GM23338 (cell line): Measurements from ENCODE around the gene ACTA2.

Experiments used
- EZH2 ChIP-seq: fragments of 200-600 bp; sonication (generic); IDR thresholded peaks from one replicate; pipeline ENCODE4 v1.8.0; 2017; ENCODE audit warnings: antibody characterized with exemption, mild to moderate bottlenecking, low read depth; ENCODE audit not compliant: unreplicated experiment
- EZH2phosphoT487 ChIP-seq: fragments of 200-600 bp; sonication (generic); IDR thresholded peaks from one replicate; pipeline ENCODE4 v1.8.1; 2018; ENCODE audit warnings: antibody characterized with exemption; ENCODE audit not compliant: unreplicated experiment
- NANOG ChIP-seq: IDR thresholded peaks from 2 replicates; pipeline ENCODE4 v1.6.1; 2016; ENCODE audit warnings: antibody characterized with exemption, borderline replicate concordance
- POLR2AphosphoS5 ChIP-seq: IDR thresholded peaks from 2 replicates; pipeline ENCODE4 v1.6.1; 2016; ENCODE audit warnings: antibody characterized with exemption, low read depth
- TF ChIP-seq, protein P1 (sequence below), 2 experiments: fragments of 200-600 bp in 1 of 2; sonication (generic) in 1 of 2; conservative IDR thresholded peaks; 2 replicates each; pipeline versions ENCODE4 v1.5.1 to v1.6.1; 2016 to 2017; ENCODE audit warnings: antibody characterized with exemption in 2 of 2, low read depth in 2 of 2, mild to moderate bottlenecking in 2 of 2, moderate library complexity in 1 of 2
- TF ChIP-seq, protein P2 (sequence below): IDR thresholded peaks from one replicate; pipeline ENCODE4 v1.6.1; 2018; ENCODE audit warnings: antibody characterized with exemption; ENCODE audit not compliant: unreplicated experiment
- TF ChIP-seq, protein P3 (sequence below): fragments of 250-450 bp; sonication (Bioruptor Pico); IDR thresholded peaks from 2 replicates; pipeline ENCODE4 v1.5.0; 2020; ENCODE audit warnings: mild to moderate bottlenecking, moderate library complexity

DNA sequence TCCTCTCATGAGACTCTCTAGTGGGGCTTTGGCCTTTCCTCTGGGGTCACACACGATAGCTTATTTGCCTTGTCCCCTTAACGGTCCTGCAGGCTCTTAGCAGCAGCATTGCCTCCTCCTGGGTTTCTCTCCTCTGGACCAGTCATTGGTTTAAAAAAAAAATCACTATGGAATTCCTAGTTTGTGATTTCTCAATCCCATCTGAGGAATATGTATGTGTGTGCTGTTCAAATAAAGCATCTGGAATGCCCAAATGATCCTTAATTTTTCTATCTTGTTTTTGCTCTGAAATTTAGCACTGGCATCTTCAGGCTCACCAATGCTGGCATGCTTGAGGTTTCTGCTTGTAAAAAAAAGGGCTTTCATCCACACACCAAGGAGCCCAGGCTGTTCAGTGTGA lies 30.5 kb downstream of the ACTA2 start:
- TF ChIP-seq, protein P1, sequence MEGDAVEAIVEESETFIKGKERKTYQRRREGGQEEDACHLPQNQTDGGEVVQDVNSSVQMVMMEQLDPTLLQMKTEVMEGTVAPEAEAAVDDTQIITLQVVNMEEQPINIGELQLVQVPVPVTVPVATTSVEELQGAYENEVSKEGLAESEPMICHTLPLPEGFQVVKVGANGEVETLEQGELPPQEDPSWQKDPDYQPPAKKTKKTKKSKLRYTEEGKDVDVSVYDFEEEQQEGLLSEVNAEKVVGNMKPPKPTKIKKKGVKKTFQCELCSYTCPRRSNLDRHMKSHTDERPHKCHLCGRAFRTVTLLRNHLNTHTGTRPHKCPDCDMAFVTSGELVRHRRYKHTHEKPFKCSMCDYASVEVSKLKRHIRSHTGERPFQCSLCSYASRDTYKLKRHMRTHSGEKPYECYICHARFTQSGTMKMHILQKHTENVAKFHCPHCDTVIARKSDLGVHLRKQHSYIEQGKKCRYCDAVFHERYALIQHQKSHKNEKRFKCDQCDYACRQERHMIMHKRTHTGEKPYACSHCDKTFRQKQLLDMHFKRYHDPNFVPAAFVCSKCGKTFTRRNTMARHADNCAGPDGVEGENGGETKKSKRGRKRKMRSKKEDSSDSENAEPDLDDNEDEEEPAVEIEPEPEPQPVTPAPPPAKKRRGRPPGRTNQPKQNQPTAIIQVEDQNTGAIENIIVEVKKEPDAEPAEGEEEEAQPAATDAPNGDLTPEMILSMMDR (conservative IDR thresholded peaks at IDR 0.05; ENCODE audit: low read depth in 2 of 2): no peak
- TF ChIP-seq, protein P2, sequence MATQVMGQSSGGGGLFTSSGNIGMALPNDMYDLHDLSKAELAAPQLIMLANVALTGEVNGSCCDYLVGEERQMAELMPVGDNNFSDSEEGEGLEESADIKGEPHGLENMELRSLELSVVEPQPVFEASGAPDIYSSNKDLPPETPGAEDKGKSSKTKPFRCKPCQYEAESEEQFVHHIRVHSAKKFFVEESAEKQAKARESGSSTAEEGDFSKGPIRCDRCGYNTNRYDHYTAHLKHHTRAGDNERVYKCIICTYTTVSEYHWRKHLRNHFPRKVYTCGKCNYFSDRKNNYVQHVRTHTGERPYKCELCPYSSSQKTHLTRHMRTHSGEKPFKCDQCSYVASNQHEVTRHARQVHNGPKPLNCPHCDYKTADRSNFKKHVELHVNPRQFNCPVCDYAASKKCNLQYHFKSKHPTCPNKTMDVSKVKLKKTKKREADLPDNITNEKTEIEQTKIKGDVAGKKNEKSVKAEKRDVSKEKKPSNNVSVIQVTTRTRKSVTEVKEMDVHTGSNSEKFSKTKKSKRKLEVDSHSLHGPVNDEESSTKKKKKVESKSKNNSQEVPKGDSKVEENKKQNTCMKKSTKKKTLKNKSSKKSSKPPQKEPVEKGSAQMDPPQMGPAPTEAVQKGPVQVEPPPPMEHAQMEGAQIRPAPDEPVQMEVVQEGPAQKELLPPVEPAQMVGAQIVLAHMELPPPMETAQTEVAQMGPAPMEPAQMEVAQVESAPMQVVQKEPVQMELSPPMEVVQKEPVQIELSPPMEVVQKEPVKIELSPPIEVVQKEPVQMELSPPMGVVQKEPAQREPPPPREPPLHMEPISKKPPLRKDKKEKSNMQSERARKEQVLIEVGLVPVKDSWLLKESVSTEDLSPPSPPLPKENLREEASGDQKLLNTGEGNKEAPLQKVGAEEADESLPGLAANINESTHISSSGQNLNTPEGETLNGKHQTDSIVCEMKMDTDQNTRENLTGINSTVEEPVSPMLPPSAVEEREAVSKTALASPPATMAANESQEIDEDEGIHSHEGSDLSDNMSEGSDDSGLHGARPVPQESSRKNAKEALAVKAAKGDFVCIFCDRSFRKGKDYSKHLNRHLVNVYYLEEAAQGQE: no peak
- TF ChIP-seq NANOG: no peak
- no peak for TF ChIP-seq EZH2phosphoT487
- no peak for TF ChIP-seq EZH2
- TF ChIP-seq POLR2AphosphoS5: no peak
- TF ChIP-seq, protein P3, sequence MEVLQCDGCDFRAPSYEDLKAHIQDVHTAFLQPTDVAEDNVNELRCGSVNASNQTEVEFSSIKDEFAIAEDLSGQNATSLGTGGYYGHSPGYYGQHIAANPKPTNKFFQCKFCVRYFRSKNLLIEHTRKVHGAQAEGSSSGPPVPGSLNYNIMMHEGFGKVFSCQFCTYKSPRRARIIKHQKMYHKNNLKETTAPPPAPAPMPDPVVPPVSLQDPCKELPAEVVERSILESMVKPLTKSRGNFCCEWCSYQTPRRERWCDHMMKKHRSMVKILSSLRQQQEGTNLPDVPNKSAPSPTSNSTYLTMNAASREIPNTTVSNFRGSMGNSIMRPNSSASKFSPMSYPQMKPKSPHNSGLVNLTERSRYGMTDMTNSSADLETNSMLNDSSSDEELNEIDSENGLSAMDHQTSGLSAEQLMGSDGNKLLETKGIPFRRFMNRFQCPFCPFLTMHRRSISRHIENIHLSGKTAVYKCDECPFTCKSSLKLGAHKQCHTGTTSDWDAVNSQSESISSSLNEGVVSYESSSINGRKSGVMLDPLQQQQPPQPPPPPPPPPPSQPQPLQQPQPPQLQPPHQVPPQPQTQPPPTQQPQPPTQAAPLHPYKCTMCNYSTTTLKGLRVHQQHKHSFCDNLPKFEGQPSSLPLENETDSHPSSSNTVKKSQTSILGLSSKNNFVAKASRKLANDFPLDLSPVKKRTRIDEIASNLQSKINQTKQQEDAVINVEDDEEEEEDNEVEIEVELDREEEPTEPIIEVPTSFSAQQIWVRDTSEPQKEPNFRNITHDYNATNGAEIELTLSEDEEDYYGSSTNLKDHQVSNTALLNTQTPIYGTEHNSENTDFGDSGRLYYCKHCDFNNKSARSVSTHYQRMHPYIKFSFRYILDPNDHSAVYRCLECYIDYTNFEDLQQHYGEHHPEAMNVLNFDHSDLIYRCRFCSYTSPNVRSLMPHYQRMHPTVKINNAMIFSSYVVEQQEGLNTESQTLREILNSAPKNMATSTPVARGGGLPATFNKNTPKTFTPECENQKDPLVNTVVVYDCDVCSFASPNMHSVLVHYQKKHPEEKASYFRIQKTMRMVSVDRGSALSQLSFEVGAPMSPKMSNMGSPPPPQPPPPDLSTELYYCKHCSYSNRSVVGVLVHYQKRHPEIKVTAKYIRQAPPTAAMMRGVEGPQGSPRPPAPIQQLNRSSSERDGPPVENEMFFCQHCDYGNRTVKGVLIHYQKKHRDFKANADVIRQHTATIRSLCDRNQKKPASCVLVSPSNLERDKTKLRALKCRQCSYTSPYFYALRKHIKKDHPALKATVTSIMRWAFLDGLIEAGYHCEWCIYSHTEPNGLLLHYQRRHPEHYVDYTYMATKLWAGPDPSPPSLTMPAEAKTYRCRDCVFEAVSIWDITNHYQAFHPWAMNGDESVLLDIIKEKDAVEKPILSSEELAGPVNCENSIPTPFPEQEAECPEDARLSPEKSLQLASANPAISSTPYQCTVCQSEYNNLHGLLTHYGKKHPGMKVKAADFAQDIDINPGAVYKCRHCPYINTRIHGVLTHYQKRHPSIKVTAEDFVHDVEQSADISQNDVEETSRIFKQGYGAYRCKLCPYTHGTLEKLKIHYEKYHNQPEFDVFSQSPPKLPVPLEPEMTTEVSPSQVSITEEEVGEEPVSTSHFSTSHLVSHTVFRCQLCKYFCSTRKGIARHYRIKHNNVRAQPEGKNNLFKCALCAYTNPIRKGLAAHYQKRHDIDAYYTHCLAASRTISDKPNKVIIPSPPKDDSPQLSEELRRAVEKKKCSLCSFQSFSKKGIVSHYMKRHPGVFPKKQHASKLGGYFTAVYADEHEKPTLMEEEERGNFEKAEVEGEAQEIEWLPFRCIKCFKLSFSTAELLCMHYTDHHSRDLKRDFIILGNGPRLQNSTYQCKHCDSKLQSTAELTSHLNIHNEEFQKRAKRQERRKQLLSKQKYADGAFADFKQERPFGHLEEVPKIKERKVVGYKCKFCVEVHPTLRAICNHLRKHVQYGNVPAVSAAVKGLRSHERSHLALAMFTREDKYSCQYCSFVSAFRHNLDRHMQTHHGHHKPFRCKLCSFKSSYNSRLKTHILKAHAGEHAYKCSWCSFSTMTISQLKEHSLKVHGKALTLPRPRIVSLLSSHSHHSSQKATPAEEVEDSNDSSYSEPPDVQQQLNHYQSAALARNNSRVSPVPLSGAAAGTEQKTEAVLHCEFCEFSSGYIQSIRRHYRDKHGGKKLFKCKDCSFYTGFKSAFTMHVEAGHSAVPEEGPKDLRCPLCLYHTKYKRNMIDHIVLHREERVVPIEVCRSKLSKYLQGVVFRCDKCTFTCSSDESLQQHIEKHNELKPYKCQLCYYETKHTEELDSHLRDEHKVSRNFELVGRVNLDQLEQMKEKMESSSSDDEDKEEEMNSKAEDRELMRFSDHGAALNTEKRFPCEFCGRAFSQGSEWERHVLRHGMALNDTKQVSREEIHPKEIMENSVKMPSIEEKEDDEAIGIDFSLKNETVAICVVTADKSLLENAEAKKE: no peak
